Measurements from ENCODE around the gene BSND.
A peak's percentile ranks its signal among the peaks of the same experiment; 100 is the strongest.
"Not testable (repeated sequence)": the region's sequence is repeated elsewhere in the genome, so short reads cannot be mapped to it uniquely, and the experiment has no call there.

BSND gene

GRCh38 chr1:55015123-55015522 lies 16.4 kb downstream of the BSND start:
- DNase-seq (ENCODE audit: insufficient read length, low spot score) (no peak), FAIRE-seq (no peak)

DNA sequence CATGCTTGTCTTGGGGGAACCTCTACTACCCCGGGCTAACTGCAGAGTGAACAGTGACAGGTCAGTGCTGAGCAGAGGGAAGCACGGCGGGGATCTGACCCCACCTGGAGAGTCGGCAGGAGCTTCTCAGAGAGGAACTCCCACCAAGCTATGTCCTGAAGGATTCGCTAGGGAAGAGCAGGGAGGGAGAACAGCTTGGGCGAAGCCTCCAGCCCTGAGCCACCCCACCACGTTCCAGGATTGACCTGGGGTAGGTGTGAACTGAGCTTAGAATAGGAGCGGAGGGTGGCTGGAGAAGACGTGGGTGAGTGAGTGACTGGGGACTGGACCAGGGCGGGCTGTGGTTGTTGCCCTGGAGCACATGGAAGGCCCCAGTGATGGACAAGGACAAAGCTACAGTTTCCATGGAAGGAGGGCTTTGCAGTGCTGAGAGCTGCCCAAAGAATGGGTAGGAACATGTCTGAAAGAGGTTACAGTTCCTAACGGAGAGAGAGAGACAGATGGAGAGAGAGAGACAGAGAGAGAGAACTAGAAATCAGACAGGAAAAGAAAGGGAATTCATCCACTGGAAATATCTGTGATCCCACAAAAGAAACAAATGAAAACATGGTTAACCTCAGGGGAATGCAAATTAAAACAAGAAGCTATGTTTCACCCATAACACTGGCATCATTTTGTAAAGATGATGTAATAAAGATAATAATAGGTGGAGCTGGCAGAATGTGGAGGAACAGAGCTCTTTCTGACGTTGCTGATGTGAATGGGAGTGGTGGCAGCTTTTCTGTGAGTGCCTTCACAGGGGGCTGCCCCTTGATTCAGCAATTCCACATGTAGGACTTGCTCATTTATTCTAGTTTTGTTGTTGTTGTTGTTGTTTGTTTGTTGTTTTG lies 17.2 kb downstream of the BSND start:
- DNase-seq (ENCODE audit: insufficient read length, low spot score) (no peak), FAIRE-seq (no peak)

DNA sequence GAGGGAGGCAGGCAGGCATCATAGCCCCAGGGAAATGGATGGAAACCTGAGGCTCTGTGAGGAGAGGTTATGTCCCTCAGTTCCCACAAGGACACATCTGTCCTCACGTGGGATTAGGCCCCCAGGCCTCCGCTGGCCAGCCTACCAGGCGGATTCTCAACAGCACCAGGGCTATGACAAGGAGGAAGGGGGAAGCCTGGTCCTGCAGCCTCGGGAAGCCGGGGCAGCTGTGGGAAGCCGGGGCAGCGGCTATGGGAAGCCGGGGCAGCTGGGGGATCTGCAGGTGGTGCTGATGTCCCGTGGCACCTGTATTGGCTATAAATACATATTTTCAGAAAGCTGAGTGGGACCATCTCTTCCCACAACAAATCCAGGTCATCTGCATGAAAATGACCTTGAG lies 19.7 kb downstream of the BSND start:
- DNase-seq (ENCODE audit: insufficient read length, low spot score): no peak
- FAIRE-seq: no peak

DNA sequence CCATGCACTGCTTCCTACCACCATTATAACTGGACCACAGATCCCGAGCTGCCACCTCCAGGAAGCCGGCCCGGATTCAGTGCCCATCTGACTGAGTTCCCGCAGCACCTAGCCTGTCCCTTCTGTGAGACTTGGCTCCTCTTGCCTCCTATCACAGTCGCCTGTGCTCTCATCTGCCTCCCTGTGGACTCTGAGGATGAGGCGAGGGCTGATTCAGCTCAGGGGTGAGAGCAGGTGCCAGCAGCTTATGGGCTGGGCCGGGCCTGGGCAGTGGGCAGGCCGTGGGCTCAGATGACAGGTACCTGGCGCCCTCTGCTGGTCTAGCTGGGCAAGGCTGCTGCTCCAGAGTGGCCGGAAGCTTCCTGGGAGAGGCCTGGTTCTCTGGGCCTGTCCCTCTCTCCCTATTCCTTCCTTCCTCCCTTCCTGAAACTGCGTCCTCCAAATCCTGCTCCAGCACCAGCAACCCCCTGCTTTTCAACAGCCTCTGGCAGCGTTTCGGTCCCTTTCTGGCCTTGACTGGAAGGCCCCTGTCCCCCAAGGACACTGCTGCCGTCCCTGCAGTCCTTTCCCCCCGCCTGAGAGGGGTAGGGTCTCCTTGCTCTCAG lies 23.3 kb downstream of the BSND start:
- peak; percentile 78 for FAIRE-seq

GRCh38 chr1:55024163-55024562 lies 25.4 kb downstream of the BSND start:
- DNase-seq (ENCODE audit: insufficient read length, low spot score); FAIRE-seq: not testable (repeated sequence)

More for the DNA sequence above, 23.3 kb downstream of the BSND start:
- DNase-seq (ENCODE audit: insufficient read length, low spot score): peak; percentile 92

DNA sequence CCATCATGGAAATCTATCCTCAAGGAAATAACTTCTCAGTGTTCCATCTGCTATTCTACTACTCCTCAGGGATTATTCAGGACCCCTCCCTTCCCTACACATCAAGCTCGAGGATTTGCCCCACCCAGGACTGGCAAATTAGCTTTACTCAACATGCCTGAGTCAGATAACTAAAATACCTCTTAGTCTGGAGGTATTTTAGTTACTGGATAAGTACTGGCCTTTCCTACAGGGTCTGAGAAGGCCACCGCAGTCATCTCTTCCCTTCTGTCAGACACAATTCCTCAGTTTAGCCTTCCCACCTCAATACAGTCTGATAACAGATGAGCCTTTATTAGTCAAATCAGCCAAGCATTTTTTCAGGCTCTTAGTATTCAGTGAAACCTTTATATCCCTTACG lies 27.9 kb downstream of the BSND start:
- not testable (repeated sequence) for FAIRE-seq; DNase-seq (ENCODE audit: insufficient read length, low spot score)

DNA sequence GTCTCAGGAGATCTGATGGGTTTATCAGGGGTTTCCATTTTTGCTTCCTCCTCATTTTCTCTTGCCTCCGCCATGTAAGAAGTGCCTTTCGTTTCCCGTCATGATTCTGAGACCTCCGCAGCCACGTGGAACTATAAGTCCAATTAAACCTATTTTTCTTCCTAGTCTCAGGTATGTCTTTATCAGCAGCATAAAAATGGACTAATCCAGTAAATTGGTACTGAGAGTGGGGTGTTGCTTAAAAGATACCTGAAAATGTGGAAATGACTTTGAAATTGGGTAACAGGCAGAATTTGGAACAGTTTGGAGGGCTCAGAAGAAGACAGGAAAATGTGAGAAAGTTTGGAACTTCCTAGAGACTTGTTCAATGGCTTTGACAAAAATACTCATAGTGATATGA lies 32.4 kb downstream of the BSND start:
- FAIRE-seq; DNase-seq (ENCODE audit: insufficient read length, low spot score): not testable (repeated sequence)

DNA sequence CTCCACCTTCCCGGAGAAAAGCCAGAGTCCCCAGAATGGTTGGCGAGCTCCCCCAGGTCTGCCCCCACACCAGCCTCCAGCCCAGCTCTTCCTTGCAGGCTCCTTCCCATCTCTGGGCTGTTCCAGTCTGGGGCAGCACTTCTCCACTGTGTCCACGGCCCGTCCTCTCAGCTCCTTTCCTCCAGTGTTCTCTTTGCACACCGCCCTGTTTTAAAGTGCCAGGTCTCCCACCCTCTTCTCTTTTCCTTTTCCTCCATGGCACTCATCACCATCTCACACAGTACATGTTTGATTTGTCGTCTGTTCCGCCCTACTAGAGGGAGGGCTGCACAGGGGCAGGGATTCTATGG lies 34.5 kb downstream of the BSND start:
- DNase-seq (ENCODE audit: insufficient read length, low spot score) (no peak), FAIRE-seq (no peak)

- FAIRE-seq: no peak
- no peak for DNase-seq (ENCODE audit: insufficient read length, low spot score)
Observed at GRCh38 chr1:55034476-55035133, 35.9 kb downstream of the BSND start.

DNA sequence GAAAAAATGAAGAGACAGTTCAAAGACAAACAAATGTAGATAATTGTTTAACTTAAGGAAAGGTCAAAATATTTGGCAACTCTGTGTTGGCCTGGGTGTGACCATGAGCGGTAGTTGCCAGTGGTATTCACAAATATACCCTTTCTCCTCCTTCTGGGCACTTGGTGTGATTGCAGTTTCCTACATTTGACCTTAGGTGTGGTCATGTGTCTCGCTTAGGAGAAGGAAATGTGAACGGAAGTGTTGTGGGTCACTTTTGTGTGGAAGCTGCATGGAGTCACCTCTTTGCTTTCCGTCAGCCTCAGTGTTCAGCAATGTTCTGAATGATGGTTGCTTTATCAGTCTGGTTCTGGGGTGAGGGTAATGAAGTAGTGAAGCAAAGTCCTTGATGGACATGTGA lies 37.2 kb downstream of the BSND start:
- FAIRE-seq: no peak

DNA sequence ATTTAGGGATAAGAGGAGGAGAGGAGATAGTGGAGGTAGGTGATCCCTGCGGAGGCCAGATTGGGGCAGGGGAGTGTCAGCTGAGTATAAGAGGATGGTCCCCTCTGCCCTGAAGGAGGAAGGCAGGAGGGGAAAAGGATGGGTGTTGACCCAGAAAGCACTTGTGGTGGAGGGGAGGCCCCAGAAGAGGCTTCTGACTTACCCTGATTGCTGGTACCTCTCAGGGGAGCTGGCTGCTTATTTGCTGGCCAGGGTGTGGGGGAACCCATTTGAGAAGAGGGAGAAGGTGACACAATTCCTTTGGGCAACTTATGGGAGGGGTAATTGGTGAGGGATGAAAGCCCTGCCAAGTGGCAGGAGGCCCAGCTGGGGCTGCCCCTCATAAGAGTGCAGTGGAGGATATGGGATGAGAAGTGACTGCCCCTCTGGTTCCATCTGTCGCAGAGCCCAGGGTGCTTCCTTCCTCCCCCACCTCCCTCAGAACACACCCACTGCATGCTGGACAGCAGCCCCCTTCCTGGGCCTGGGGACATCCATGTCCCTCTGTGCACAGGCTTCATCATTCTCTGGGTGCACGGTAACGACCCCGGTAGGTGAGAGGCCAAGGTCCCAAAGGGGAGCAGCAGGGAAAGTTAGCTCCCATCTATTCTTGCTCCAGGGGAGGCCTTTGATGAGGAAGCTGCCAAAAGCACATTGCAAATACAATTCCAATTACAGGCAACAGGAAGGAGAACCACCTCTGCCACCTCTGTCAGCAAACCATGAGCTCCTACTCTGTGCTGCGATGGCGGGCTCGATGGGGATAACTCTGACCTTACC lies 39.2 kb downstream of the BSND start:
- DNase-seq (ENCODE audit: insufficient read length, low spot score) (no peak), FAIRE-seq (no peak)

More for the DNA sequence above, 37.2 kb downstream of the BSND start:
- no peak for DNase-seq (ENCODE audit: insufficient read length, low spot score)

DNA sequence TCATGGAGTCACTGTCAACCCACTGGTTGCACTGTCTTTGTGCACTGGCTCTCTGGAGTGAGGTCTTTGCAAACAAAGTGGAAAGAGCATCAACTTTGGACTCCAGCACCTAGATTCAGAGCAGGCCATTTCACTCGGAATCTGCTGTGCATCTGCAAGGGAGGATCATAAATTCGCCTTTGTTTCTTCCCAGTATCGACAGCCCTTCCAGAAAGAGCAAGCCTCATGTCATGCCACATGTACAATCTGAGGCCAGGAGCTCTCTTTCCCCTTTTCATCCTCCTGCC lies 39.8 kb downstream of the BSND start:
- no peak for DNase-seq (ENCODE audit: insufficient read length, low spot score)

DNA sequence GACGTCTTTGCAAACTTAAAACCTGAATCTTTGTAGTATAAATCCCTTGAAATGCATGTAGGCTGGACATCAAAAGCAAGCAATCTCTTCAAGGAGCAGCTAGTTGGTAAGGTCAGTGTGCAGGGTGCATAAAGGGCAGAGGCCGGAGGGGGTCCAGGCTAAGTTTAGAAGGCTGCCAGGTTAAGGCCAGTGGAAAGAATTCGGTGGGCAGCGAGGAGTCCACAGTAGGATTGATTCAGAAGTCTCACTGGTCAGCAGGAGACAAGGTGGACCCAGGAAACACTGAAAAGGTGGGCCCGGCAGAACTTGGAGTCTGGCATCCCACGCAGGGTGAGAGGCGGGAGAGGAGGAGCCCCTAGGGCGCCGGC lies 40.2 kb downstream of the BSND start:
- FAIRE-seq (no peak), DNase-seq (ENCODE audit: insufficient read length, low spot score) (no peak)

More for the DNA sequence above, 39.8 kb downstream of the BSND start:
- FAIRE-seq: no peak

DNA sequence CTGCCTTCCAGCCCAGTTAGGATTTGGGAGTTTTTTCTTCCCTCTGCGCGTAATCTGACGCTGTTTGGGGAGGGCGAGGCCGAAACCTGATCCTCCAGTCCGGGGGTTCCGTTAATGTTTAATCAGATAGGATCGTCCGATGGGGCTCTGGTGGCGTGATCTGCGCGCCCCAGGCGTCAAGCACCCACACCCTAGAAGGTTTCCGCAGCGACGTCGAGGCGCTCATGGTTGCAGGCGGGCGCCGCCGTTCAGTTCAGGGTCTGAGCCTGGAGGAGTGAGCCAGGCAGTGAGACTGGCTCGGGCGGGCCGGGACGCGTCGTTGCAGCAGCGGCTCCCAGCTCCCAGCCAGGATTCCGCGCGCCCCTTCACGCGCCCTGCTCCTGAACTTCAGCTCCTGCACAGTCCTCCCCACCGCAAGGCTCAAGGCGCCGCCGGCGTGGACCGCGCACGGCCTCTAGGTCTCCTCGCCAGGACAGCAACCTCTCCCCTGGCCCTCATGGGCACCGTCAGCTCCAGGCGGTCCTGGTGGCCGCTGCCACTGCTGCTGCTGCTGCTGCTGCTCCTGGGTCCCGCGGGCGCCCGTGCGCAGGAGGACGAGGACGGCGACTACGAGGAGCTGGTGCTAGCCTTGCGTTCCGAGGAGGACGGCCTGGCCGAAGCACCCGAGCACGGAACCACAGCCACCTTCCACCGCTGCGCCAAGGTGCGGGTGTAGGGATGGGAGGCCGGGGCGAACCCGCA lies 40.8 kb downstream of the BSND start, which contains the start of gene PCSK9:
PCSK9 (plus strand) TSS at position 207 of the 741 bp plus-strand sequence; CDS start at position 497, 290 bp downstream.
- FAIRE-seq (no peak), DNase-seq (ENCODE audit: insufficient read length, low spot score) (no peak)

DNA sequence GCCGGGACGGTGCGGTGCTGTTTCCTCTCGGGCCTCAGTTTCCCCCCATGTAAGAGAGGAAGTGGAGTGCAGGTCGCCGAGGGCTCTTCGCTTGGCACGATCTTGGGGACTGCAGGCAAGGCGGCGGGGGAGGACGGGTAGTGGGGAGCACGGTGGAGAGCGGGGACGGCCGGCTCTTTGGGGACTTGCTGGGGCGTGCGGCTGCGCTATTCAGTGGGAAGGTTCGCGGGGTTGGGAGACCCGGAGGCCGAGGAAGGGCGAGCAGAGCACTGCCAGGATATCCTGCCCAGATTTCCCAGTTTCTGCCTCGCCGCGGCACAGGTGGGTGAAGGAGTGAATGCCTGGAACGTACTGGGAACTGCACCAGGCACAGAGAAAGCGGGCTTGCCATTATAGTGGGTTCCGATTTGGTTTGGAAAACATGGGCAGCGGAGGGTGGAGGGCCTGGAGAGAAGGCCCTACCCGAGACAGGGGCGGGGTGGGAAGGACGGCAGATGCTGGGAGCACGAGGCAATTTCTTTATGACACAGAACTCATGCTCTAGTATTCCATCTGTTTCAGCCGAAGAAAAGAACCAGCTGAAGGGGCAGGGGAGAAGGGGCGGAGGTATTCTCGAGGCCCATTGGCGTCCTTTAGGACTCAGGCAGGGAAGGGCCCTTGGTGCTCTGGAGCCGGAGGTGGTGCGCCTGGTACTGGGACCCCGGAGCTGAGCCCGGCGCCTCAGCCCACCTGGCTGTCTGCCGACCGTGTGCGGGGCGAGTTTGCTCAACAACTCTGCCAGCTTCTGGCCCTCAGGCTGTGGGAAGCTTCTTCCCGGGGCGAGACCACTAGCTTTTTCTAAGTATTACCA lies 41.6 kb downstream of the BSND start:
- no peak for DNase-seq (ENCODE audit: insufficient read length, low spot score)
- FAIRE-seq: no peak

- DNase-seq (ENCODE audit: insufficient read length, low spot score): no peak
- FAIRE-seq: no peak
Observed at GRCh38 chr1:55040933-55041494, 42.3 kb downstream of the BSND start.

GRCh38 chr1:55041613-55042012 lies 42.9 kb downstream of the BSND start:
- no peak for FAIRE-seq

DNA sequence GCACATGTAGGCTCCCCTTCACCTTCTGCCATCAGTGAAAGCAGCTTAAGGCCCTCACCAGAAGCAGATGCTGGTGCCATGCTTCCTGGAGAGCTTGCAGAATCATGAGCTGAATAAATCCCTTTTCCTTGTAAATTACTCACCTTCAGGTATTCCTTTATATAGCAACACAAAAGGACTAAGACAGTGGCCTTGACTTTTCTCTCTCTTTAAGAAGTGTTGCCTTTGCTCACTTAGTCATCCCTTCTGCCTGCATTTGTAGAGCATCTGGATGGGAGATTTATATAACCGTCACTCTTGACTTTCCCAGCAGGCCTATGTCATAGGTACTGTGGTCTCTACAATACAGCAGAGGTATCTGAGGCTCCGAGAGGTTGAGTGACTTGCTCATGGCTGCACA lies 44.3 kb downstream of the BSND start:
- FAIRE-seq (no peak), DNase-seq (ENCODE audit: insufficient read length, low spot score) (no peak)

More at GRCh38 chr1:55041613-55042012, 42.9 kb downstream of the BSND start:
- no peak for DNase-seq (ENCODE audit: insufficient read length, low spot score)

- no peak for FAIRE-seq
- no peak for DNase-seq (ENCODE audit: insufficient read length, low spot score)
Observed at GRCh38 chr1:55043726-55044125, 45.0 kb downstream of the BSND start.

Data from HTR-8/SVneo (cell line).